HepG2 (cell line): ENCODE measurements around the gene DLEC1. TPM values are rescaled to one million over a fixed set of nuclear protein-coding genes. Genes with fewer than 3 reads are reported as not detected.

Source experiments
- ARNT ChIP-seq: fragments of 450-650 bp; IDR thresholded peaks from 2 replicates; pipeline ENCODE4 v1.6.1; 2017
- FOXP4 ChIP-seq: sonication (generic); formaldehyde crosslinking; IDR thresholded peaks from 2 replicates; pipeline ENCODE4 v1.4.0; 2020; ENCODE audit warnings: missing genetic modification reagents
- GTF2F1 ChIP-seq: fragments of 150-350 bp; IDR thresholded peaks from 2 replicates; pipeline ENCODE4 v1.6.1; 2014; ENCODE audit warnings: low read length
- HNRNPH1 ChIP-seq: fragments of 200-400 bp; formaldehyde crosslinking; optimal IDR thresholded peaks from 2 replicates; pipeline ENCODE3; 2017; ENCODE audit warnings: mild to moderate bottlenecking, low read depth, low read length
- MEIS1 ChIP-seq: sonication (generic); formaldehyde crosslinking; IDR thresholded peaks from 2 replicates; pipeline ENCODE4 v1.9.0; 2021; ENCODE audit warnings: mild to moderate bottlenecking, missing genetic modification reagents, moderate library complexity, borderline replicate concordance
- NFE2L1 ChIP-seq: sonication (generic); formaldehyde crosslinking; IDR thresholded peaks from 2 replicates; pipeline ENCODE4 v1.4.0; 2020; ENCODE audit warnings: missing genetic modification reagents, mild to moderate bottlenecking, borderline replicate concordance
- PHF5A ChIP-seq: IDR thresholded peaks from one replicate; pipeline ENCODE4 v1.6.1; 2018; ENCODE audit warnings: low read depth, missing genetic modification reagents; ENCODE audit not compliant: unreplicated experiment
- PITX1 ChIP-seq: sonication (generic); formaldehyde crosslinking; IDR thresholded peaks from 2 replicates; pipeline ENCODE4 v1.5.1; 2020; ENCODE audit warnings: mild to moderate bottlenecking, missing genetic modification reagents
- PPARG ChIP-seq: conservative IDR thresholded peaks from 2 replicates; pipeline ENCODE4 v1.6.1; 2016; ENCODE audit warnings: missing biosample characterization, missing genetic modification reagents
- SMAD9 ChIP-seq: sonication (generic); formaldehyde crosslinking; IDR thresholded peaks from 2 replicates; pipeline ENCODE4 v1.5.1; 2020; ENCODE audit warnings: mild to moderate bottlenecking, missing genetic modification reagents
- SUZ12 ChIP-seq: fragments of 150-350 bp; IDR thresholded peaks from 2 replicates; pipeline ENCODE4 v1.6.1; 2014; ENCODE audit warnings: low read depth, low read length
- THAP11 ChIP-seq: IDR thresholded peaks from 2 replicates; pipeline ENCODE4 v1.6.1; 2016; ENCODE audit warnings: missing biosample characterization, missing genetic modification reagents
- ZNF160 ChIP-seq: sonication (generic); formaldehyde crosslinking; IDR thresholded peaks from 2 replicates; pipeline ENCODE4 v1.8.0; 2022; ENCODE audit warnings: mild to moderate bottlenecking, inconsistent platforms, missing genetic modification reagents
- ZNF235 ChIP-seq: sonication (generic); formaldehyde crosslinking; IDR thresholded peaks from 2 replicates; pipeline ENCODE4 v1.8.1; 2023; ENCODE audit warnings: mild to moderate bottlenecking, missing genetic modification reagents, borderline replicate concordance
- ZNF274 ChIP-seq: sonication (generic); formaldehyde crosslinking; IDR thresholded peaks from 2 replicates; pipeline ENCODE4 v1.5.1; 2020; ENCODE audit warnings: mild to moderate bottlenecking, missing genetic modification reagents
- ZNF275 ChIP-seq: sonication (generic); formaldehyde crosslinking; IDR thresholded peaks from 2 replicates; pipeline ENCODE4 v1.8.0; 2022; ENCODE audit warnings: missing genetic modification reagents, mild to moderate bottlenecking, inconsistent platforms, borderline replicate concordance
- ZNF282 ChIP-seq: fragments of 450-650 bp; IDR thresholded peaks from 2 replicates; pipeline ENCODE4 v1.6.1; 2018; ENCODE audit not compliant: partially characterized antibody
- ZNF33A ChIP-seq: sonication (generic); formaldehyde crosslinking; IDR thresholded peaks from 2 replicates; pipeline ENCODE4 v1.5.1; 2020; ENCODE audit warnings: missing genetic modification reagents, mild to moderate bottlenecking, moderate library complexity, borderline replicate concordance
- ZNF614 ChIP-seq: IDR thresholded peaks from 2 replicates; pipeline ENCODE4 v1.6.1; 2018; ENCODE audit warnings: missing biosample characterization, missing genetic modification reagents, inconsistent platforms, borderline replicate concordance
- ZNF615 ChIP-seq: sonication (generic); formaldehyde crosslinking; IDR thresholded peaks from 2 replicates; pipeline ENCODE4 v1.5.0; 2020; ENCODE audit warnings: mild to moderate bottlenecking, missing genetic modification reagents, borderline replicate concordance
- ZNF761 ChIP-seq: sonication (generic); formaldehyde crosslinking; conservative IDR thresholded peaks from 2 replicates; pipeline ENCODE4 v1.4.0; 2020; ENCODE audit warnings: mild to moderate bottlenecking, missing genetic modification reagents
- ZNF790 ChIP-seq: sonication (generic); formaldehyde crosslinking; IDR thresholded peaks from 2 replicates; pipeline ENCODE4 v1.8.0; 2022; ENCODE audit warnings: missing genetic modification reagents, mild to moderate bottlenecking, borderline replicate concordance
- ZNF841 ChIP-seq: sonication (generic); formaldehyde crosslinking; IDR thresholded peaks from 2 replicates; pipeline ENCODE4 v1.8.1; 2023; ENCODE audit warnings: missing genetic modification reagents, borderline replicate concordance
- polyA plus RNA-seq, 8 experiments: library from polyadenylated mRNA; depleted of rRNA in 3 of 8; stranded (reverse) in 7 of 8; unstranded in 1 of 8; fragments of >200 nt; fragmentation: Illumina TruSeq in 4 of 8; extraction: Trizol in 4 of 8; gene quantifications; 2 replicates each; pipeline versions ENCODE4 v1.2.1 to v1.2.3, GENCODE V29; 2011 to 2016; ENCODE audit warnings: low read depth in 4 of 8, missing spikeins in 1 of 8, mixed read lengths in 1 of 8; ENCODE audit not compliant: insufficient read depth in 1 of 8
- total RNA-seq, 5 experiments: library from RNA; depleted of rRNA; stranded (reverse); fragments of >200 nt; fragmentation: Illumina TruSeq; extraction: Trizol; gene quantifications; 2 replicates each; pipeline ENCODE4 v1.2.3, GENCODE V29; 2016; ENCODE audit warnings: low read depth in 1 of 5
- TF ChIP-seq, protein P1 (sequence below), 2 experiments: sonication (generic) in 1 of 2; formaldehyde crosslinking in 1 of 2; IDR thresholded peaks; 2 replicates each; pipeline versions ENCODE4 v1.5.1 to v1.6.1; 2011 to 2020; ENCODE audit warnings: borderline replicate concordance in 1 of 2, low read depth in 1 of 2, low read length in 1 of 2, mild to moderate bottlenecking in 1 of 2, missing genetic modification reagents in 1 of 2, moderate library complexity in 1 of 2
- TF ChIP-seq, protein P2 (sequence below): IDR thresholded peaks from 2 replicates; pipeline ENCODE4 v1.6.1; 2016; ENCODE audit warnings: mild to moderate bottlenecking, missing biosample characterization, missing genetic modification reagents

The DLEC1 gene
- total and polyA plus RNA-seq, 2 of the 13 experiments (the other 11 are each of a cell fraction or from before 2014, with no cell fraction given): 0.09 TPM; not detected in 1

- TF ChIP-seq SMAD9 (CRISPR knock-in tag) (no peak), PITX1 (CRISPR knock-in tag) (peak; percentile 76; the same call in 1 of the 2 replicates), THAP11 (CRISPR knock-in tag) (peak; percentile 58), SUZ12 (no peak), ZNF235 (peak; percentile 76; the same call in 1 of the 2 replicates), PHF5A (no peak), ZNF761 (CRISPR knock-in tag) (no peak), ZNF282 (no peak), ZNF33A (CRISPR knock-in tag) (no peak), MEIS1 (CRISPR knock-in tag) (peak; percentile 73; the same call in 1 of the 2 replicates), ZNF614 (CRISPR knock-in tag) (peak; percentile 38), HNRNPH1 (no peak), ZNF160 (no peak), GTF2F1 (no peak), ZNF274 (no peak), ARNT (no peak), ZNF615 (no peak), ZNF275 (CRISPR knock-in tag) (no peak), PPARG (CRISPR knock-in tag) (peak; percentile 74), ZNF841 (CRISPR knock-in tag) (no peak), ZNF790 (CRISPR knock-in tag) (no peak), FOXP4 (no peak), NFE2L1 (CRISPR knock-in tag) (no peak)
- TF ChIP-seq, protein P1, sequence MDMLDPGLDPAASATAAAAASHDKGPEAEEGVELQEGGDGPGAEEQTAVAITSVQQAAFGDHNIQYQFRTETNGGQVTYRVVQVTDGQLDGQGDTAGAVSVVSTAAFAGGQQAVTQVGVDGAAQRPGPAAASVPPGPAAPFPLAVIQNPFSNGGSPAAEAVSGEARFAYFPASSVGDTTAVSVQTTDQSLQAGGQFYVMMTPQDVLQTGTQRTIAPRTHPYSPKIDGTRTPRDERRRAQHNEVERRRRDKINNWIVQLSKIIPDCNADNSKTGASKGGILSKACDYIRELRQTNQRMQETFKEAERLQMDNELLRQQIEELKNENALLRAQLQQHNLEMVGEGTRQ (IDR thresholded peaks at IDR 0.05; ENCODE audit: low read depth, low read length): peak; percentile 92
- TF ChIP-seq, protein P1 (CRISPR knock-in tag; IDR thresholded peaks at IDR 0.05; ENCODE audit: borderline replicate concordance): peak; percentile 83; the same call in 1 of the 2 replicates
- TF ChIP-seq, protein P2, sequence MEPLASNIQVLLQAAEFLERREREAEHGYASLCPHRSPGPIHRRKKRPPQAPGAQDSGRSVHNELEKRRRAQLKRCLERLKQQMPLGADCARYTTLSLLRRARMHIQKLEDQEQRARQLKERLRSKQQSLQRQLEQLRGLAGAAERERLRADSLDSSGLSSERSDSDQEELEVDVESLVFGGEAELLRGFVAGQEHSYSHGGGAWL (CRISPR knock-in tag): no peak
Observed at GRCh38 chr3:38004415-38005075, 34.5 kb upstream of the DLEC1 start (continued).
